T47D (cell line): ENCODE results near the gene IFI35.
"Not testable (repeated sequence)": the region's sequence is repeated elsewhere in the genome, so short reads cannot be mapped to it uniquely, and the experiment has no call there.

Experiments used
- DNase-seq, 2 experiments: peaks; one replicate each; pipeline versions ENCODE4 v3.0.0 to v3.0.0-alpha.2; 2011 to 2012; ENCODE audit warnings: low read depth in 1 of 2, low spot score in 1 of 2
- JUND ChIP-seq: IDR thresholded peaks from 2 replicates; pipeline ENCODE4 v1.6.1; 2012; ENCODE audit warnings: low read depth
- in situ Hi-C: cut with HindIII; loops from 2 replicates; pipeline ENCODE4 v1.10.0; 2016; ENCODE audit warnings: low sequenced_read_pairs, low pct_unique_long_range_greater_than_20kb

Gene IFI35

GRCh38 chr17:43006639-43007551 lies at the start of gene IFI35:
Gene IFI35, plus strand, starts transcription at chr17:43006784. Its CDS starts 164 bp downstream, at chr17:43006948.
- in situ Hi-C loops, result no loop called here
- peak; percentile 62 to 91 for DNase-seq
- no peak for TF ChIP-seq JUND

- DNase-seq, result peak; percentile 89 to 97
- no peak for TF ChIP-seq JUND
- in situ Hi-C loops, result no loop called here
These were observed 42.2 kb upstream of the IFI35 start, which contains the start of gene AARSD1 for GRCh38 chr17:42964161-42964932. Gene AARSD1, minus strand, starts transcription at chr17:42964454. Its CDS starts 14 bp downstream, at chr17:42964440.

GRCh38 chr17:42967925-42968324 lies 38.7 kb upstream of the IFI35 start:
- no peak for DNase-seq
- no peak for TF ChIP-seq JUND
- in situ Hi-C loops, result no loop called here

- TF ChIP-seq JUND, result no peak
- DNase-seq, result no peak
- in situ Hi-C loops, result no loop called here
These were observed 37.5 kb upstream of the IFI35 start for GRCh38 chr17:42969001-42969581.

- no peak for TF ChIP-seq JUND
- in situ Hi-C loops, result no loop called here
- DNase-seq, result no peak
These were observed 35.0 kb upstream of the IFI35 start for GRCh38 chr17:42971589-42971988.

- in situ Hi-C loops, DNase-seq: not testable (repeated sequence)
These were observed 33.3 kb upstream of the IFI35 start for GRCh38 chr17:42973323-42973722.

- in situ Hi-C loops, result no loop called here
- no peak for TF ChIP-seq JUND
- DNase-seq, result no peak
These were observed 31.3 kb upstream of the IFI35 start for GRCh38 chr17:42975265-42975664.

GRCh38 chr17:42975701-42976100 lies 30.9 kb upstream of the IFI35 start:
- DNase-seq, in situ Hi-C loops: not testable (repeated sequence)

GRCh38 chr17:42979511-42980273 lies 26.9 kb upstream of the IFI35 start, which contains the start of gene PTGES3L:
Gene PTGES3L, minus strand, starts transcription at chr17:42980080. Its CDS starts 27 bp downstream, at chr17:42980053.
- in situ Hi-C loops, result no loop called here
- DNase-seq, result peak in 1 of 2 experiments; percentile 49
- no peak for TF ChIP-seq JUND

- in situ Hi-C loops, result no loop called here
- DNase-seq, result peak; percentile 93 to 98
- no peak for TF ChIP-seq JUND
These were observed 26.3 kb upstream of the IFI35 start, which contains the start of gene RUNDC1 for GRCh38 chr17:42980274-42980765. Gene RUNDC1, plus strand, starts transcription at chr17:42980565. Its CDS starts 12 bp downstream, at chr17:42980577.

GRCh38 chr17:42980766-42981397 lies 25.7 kb upstream of the IFI35 start:
- in situ Hi-C loops, result no loop called here
- no peak for TF ChIP-seq JUND
- peak; percentile 71 to 79 for DNase-seq
